Fibroblast of peridontal ligament (primary cell): ENCODE results near the gene VSTM5.

Source experiments
- DNase-seq: peaks from one replicate; pipeline ENCODE4 v3.0.0-alpha.2; 2010; ENCODE audit errors: extremely low read depth

The VSTM5 gene

DNA sequence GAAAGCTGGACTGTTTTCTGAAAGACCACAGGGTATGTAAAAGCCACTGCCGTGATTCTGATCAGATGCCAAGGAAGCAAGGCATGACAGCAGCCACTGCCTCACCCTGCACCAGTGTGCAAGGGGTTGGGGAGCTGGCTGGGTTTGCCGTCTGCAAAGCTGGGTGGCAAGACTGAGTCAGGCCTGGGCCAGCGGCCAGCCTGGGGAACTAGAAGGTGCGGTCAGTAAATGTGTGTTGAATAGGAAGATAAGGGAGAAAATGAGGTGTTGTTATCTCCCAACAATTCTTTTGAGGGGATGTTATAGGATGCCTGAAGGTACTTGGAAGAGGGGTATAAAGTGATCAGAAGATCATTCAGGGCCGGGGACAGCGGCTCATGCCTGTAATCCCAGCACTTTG is 8.0 kb downstream of the VSTM5 start:
- peak; percentile 48 for DNase-seq

DNA sequence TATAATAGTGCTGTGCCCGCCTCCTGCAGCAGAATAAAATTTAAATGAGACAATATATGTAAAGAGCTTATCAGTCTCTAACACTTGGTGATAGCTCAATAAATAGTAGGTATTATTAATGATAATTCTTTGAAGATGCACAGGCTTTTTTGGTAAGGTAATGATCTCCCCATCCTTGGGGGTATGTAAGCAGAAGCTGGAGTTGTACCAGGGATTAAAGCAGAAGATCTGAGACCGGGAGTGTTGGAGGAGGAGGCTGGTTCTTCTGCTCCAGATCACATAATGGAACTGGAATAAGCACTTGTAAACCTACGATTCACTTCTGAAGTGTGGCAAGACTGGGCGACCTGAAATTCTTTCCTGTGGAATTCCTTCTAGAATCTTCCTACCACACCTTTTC is 8.4 kb downstream of the VSTM5 start:
- DNase-seq, result no peak

DNA sequence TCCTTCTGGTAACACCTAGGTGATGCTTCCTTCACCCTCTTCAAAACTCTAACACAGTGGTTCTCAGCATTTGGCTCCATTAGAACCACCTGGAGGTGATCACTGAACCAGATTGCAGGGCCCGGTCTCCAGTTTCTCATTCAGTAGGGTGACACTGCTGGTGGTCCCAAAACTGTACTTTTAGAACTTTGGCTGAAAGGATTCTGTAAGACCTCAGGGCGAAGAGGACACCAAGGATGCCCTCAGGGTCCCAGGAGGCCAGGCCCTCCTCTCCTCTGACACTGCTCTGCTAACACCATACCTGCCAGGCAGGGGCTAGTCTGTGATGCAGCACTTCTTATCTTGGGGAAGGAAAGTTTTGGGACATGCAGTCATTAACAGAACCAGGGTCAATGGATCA is 9.0 kb downstream of the VSTM5 start:
- no peak for DNase-seq

DNA sequence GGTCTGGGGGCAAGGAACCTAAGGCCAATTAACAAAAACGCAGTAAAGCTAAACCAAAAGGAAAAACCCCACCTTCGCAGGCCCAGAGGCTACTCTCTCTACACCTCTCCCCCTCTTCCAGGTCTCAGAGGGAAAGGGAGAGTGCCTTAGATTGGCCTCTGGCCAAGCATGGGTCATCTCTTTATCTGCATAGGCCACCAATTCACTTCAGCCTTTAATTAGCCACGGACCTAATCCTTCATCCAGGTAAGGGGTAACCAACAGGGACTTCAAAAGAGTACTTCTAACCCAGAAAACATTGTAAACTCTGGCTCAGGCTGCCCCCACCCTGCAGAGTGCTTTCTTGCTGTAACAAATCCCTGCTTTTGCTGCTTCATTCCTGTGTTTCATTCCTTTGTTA is 9.4 kb downstream of the VSTM5 start:
- no peak for DNase-seq

DNA sequence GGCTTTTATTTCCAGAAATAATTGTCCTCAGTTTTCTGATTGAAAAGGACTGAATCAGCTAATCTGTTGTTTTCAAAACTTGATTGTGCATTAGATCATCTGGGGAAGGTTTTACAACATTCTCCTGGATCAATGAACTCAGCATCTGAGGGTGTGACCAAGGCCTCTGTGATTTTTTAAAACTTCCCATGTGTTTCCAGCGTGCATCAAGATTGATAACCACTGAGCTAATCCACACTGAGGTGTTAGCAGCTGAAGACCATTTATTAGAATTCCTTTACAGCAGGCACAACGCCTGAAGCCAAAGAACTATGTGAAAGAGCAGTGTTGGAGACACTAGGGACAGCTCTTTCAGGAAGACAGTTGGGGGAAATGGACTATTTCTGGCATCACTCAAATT is 10.2 kb downstream of the VSTM5 start:
- no peak for DNase-seq

DNA sequence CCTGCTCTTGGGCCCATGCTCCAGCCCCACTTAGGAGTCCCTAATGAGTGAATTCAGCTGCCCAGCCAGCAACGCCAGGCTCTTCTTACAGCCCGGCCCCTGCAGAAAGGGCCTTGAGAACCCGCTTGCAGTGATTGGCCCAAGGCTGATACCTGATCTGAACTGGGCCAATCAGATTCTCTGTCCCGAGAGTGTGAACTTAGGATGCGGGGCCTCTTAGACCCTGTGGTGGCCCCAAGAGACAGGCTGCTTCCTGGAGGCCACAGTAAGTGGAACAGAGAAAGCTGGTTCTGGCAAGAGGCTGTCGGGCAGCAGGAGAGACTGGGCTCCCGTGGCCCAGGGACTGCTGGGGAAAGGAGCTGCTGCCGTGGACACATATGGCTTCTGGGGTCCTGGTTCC is 11.5 kb downstream of the VSTM5 start:
- DNase-seq, result no peak

DNA sequence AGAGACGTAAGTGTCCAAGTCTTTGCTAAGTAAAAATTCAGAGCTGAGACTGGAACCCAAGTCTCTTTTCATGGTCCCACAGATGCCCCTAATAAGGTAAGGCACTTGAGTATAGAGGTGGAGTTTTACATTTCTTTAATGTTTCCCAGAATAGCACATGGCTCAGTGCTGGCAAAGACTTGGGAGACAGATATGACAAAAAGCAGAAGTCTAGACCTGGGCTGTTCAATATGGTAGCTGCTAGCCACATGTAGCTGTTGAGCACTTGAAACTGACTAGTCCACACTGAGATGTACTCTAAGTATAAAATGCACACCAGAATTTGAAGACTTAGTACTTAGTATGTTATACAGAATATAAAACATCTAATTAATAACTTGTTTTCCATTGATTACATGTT is 17.6 kb downstream of the VSTM5 start:
- DNase-seq, result no peak

DNA sequence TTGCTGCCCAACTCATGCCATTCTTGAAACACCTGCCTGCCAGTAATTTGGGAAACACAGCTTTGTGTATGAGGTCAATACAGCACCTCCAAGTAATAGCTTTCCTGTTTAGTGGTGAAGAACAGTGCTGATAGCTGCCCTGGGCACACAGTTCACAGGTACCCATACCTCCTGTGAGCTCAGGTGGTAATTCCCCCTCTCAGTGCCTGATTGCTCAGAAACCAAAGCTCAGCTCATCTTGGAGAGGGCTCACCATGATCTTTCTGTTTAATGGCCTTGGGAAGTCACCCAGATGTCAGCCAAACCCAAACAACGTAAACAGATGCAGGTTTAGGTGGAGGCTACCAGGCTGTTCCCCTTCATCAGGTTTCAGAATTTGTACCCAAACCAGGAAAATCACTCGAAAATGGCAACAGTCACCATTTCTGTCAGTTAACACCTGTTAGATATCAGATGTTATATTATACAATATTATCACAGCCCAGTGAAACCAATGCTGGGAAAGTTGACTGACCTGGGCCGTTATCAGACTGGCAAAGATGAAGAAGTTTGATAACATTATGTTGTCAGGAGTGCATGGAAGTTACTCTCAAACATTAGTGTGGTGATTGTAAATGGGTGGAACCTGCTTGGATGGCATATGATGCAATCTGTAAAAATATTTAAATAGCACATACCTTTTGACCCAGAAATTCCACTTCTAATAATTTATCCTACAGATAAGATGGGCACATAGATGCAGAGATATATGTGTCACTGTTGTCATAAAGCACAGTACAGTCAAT is 18.9 kb downstream of the VSTM5 start:
- no peak for DNase-seq

DNA sequence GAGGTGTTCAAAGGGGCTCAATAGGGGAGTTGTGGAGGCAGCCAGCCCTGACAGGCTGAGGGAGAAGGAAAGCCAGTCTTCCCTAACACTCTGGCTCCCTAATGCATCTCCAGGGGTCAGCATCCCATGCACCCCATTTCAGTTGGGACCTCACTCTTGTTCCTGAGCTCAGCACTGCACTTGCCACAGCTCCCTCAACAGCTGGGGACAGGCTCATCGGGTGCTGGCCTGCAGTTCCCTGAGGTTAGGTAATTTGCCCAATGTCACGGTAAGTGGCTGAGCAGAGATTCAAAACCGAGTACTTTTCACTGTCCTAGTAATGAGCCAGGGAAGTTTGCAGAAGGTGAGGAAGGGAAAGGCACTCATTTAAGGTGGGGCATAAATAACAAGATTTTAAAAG is 20.8 kb downstream of the VSTM5 start:
- DNase-seq, result no peak

DNA sequence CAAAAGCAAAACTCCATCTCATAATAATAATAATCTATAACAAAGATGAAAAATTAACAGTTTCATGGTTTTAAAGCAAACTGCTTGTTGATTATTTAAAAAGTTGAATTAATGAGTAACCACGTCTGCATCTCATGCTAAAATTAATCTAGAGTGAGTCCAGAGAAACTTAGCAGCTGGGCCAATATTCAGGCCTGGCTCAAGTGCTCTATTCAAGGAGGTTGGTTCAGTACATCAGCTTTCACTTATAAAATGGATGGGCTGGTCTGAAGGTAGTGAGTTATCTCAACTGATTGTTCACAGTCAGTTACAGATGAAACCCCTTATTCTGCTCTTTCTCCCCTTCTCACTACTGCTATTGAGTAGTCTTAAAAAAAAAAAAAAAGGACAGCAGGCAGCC is 23.1 kb downstream of the VSTM5 start:
- no peak for DNase-seq

DNA sequence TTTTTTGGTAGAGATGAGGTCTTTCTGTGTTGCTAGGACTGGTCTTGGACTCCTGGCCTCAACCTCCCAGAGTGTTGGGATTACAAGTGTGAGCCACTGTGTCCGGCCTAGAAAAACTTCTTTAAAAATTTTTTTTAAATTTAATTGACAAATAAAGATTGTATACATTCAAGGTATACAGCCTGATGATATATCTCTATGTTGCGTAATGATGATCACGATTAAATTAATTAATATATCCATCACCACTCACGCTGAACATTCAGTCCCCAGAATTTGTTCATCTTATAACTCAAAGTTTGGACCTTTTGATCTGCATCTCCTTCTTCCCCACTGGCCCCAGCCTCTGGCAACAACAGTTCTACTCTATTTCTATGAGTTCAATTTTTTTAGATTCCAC is 27.2 kb downstream of the VSTM5 start:
- no peak for DNase-seq

DNA sequence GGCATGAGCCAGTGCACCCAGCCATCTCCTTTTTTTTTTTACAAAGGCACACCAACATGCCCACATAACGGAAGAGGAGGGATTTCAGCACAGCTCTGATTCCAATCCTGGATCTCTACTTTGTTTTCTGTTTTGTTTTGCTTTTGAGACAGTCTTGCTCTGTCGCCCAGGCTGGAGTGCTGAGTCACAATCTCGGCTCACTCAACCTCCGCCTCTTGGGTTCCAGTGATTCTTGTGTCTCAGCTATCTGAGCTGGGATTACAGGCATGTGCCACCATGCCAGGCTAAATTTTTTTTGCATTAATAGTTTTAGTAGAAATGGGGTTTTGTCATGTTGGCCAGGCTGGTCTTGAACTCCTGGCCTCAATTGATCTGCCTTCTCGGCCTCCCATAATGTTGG is 28.1 kb downstream of the VSTM5 start:
- DNase-seq, result no peak

DNA sequence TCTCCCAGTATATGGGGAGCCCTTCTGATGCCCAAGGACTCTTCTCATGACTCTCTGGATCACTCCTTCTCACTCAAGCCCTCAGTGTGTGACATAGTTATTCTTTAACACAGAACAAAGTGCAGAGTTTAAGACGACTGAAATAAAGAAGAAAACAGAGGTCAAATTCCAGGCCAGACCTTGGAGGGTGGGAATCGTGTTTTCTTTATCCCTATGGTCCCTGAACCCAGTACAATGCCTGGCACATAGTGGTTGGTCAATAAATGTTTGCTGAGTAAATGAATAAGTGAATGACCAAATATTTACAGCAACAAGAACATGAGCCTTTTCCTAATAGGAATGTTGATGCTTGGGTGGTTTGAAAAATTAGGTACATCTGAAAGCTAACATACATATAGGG is 28.8 kb downstream of the VSTM5 start:
- no peak for DNase-seq

DNA sequence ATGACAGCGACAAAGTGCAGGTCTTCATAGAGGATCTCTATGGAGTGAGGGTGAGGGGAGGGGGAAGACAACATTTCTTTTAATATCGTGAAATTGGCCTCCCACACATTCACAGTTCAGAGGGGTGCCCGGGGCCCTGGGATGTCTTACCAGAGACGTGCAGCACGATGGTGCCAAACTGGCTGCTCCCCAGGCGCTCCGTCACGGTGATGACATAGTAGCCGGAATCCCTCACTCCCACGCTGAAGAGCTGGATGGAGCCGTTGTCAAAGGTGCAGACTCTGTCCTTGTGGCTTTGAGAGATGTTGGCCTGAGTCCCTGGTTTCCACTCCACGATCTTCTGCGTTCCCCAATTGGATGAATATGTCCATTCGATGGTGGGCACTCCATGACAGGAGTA is 29.6 kb downstream of the VSTM5 start:
- DNase-seq, result no peak

DNA sequence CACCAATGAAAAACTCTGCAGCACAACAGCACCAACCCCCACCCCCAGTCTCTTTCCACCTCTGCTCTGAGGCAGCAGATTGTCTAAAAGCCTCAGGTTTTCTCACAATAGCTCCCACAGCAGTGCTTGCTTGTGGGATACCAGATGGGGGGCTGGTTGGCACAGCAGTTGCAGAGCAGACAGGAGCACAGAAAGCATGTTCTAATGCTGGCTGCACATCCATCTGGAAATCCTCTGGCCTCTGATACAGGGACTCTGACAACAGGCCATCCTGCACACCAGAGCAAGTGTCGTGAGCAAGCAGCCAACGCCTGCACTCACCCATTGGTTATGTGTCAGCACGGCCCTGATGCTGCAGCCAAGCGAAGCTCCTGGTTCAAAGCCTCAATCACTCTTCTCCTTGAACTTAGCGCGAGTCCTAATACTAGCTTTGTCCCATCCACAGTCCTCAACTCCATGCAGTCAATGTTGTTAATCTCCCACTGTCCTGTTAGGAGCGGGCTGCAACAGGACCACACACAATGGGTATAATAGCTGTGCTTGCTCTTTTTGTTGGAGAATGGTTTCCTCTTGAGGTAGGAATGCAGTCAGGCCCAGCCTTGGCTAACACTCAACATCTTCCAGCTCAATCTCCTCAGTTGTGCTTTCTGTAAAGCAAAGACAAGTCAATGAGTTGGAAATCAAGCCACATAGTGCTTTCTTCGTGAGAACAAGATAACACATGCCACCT is 30.3 kb downstream of the VSTM5 start:
- DNase-seq, result no peak

DNA sequence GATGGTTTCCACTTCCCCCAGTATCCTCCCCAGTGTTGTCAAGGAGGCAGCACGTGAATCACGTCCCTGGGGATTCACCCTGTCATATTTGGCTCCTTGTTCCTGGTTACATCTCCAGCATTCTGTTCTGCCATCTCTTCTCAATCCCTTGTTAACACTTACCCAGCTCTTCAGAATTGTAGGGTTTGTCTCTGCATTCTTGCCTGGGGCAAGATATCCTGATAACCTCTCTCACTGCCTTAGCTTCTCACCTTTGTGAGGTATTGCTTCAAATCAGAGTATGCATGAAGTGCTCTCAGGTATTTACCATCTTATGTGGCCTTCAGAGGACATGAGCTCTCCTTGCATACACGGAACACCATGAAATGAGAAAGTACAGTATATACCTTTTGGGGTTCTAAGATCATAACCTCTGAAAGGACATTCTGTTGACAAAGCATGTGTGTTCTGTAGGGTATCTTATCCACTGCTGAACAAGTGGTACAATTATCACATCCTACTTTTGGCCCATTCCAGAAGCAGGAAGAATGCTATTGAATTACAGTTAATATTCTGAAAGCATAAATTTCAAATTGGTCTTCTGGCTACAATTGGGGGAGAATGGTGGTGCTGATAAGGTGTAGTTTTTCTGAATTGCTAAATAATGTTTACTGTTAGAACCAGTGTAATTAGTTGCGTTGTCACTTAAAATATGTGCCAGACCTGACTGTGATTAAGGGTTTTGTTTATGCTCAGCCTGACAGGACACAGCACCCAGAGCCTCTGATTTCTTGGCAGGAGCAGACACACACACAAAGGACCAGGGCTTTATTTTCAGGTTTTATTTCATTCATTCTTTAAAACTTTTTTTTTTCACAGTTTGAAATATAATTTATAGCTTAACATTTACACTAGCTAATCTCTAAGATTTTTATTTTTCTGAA is 32.7 kb downstream of the VSTM5 start:
- DNase-seq, result no peak

DNA sequence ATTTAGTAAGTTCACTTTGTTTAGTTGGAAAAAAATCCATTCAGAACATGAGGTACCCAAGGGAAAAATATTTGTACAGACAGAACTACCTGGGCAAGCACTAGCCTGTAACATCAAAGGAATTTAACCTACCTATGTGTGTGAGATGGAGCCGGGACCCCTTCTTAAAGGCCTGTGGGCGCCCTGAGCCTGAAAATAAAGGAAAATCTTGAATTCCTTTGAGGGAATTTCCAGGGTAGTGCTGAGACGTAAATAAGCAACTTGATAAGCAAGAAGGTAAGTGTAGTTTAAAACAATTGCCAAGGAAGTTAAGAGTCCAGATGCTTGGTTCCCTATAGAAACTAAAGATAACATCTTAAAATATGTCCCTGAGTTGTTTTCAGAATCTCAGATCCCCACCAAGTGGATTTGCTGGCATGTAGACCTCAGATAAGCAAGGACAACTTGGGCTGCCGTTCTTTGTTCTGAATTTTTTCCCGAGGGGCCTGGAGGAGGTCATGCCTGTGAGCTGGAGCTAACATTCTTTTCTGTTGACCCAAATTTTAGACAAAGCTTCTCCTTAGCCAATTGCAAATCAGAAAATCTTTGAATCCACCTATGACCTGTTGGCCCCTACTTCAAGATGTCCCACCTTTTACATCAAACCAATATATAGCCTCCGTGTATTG is 35.3 kb downstream of the VSTM5 start:
- no peak for DNase-seq

DNA sequence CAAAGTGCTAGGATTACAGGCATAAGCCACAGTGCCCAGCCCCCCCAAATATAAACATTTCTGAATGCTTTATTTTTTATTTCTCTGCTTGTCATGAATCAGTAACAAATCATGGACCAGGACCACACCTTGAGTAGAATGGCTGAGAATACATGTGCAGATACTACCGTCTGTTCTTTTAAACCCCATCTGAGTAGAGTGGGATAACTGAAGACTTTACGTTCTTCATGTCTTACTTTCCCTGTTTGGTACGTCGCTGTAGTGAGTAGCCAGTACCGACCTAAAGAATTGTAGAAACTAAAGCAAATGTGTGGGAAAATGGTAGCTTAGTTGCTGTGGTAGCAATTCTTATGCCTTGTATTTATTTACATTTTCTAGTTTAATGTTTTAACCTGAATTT is 36.4 kb downstream of the VSTM5 start:
- DNase-seq, result no peak

DNA sequence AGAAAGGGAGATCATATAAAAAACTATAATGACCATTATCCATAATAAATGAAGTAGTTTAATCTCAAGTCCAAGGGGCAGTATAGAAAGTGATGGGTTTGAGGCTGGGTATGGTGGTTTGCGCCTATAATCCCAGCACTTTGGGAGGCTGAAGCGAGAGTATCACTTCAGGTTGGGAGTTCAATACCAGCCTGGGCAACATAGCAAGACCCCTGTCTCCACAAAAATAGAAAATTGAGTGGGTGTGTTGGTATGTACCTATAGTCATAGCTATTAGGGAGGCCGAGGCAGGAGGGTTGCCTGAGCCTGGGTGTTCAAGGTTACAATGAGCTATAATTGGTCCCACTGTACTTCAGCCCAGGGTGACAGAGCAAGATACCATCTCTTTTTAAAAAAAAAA is 42.4 kb downstream of the VSTM5 start:
- DNase-seq, result no peak

DNA sequence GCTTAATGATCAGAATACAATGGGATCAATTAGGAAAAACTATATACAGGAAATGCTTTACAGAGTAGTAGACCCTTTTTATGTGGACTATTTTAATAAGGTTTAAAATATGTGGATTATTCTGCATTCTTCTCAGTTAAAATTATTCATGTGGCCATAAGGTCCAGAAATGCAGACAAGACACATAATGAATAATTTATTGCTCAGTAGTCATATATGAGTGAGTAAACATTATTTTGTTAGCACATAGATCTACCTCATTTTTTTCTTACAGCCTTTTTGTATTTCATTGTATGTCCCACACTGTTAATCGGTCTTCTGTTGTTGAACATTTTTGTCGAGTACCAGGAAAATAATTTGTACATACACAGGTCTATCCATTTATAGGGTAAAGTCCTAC is 45.5 kb downstream of the VSTM5 start:
- DNase-seq, result no peak

DNA sequence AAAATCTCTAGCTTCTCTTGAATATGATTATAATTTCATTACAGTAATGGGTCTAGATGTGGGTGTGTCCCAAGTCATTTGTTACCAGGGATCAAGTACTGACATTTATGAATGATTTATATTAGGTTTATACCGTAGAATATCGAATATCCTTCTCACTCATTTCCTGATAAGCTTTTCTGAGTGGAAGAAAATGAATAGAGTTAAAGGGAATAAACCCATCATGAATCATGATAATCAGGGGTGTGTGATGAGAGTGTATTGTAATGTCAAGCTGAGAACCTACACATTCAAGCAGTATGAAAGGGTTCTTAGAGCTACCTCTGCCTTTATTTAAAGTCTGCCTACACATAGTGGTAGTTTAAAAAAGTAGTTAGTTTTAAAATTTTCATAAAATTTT is 49.1 kb downstream of the VSTM5 start:
- no peak for DNase-seq
